Cardiac fibroblast (primary cell): ENCODE data around the gene RBCK1.

Source experiments
- DNase-seq, 2 donors: peaks; one replicate each; pipeline versions ENCODE4 v3.0.0 to v3.0.0-alpha.2; 2010; ENCODE audit warnings: low read depth in 2 of 2
- H3K4me3 ChIP-seq, 2 donors: replicated peaks in 1 of 2; 1 replicate in 1 of 2; 2 replicates in 1 of 2; pipeline ENCODE4 v1.5.1; 2011; ENCODE audit warnings: low read depth in 2 of 2, low read length in 2 of 2, mild to moderate bottlenecking in 2 of 2, moderate library complexity in 1 of 2
- TF ChIP-seq, protein P1 (sequence below): IDR thresholded peaks from one replicate; pipeline ENCODE4 v1.5.1; 2011; ENCODE audit warnings: low read depth, mild to moderate bottlenecking, low read length, inconsistent platforms

RBCK1 gene

GRCh38 chr20:416950-417800 lies 9.1 kb downstream of the RBCK1 start:
- no peak overlapping the region for H3K4me3 ChIP-seq
- DNase-seq, result no peak
- TF ChIP-seq, protein P1, sequence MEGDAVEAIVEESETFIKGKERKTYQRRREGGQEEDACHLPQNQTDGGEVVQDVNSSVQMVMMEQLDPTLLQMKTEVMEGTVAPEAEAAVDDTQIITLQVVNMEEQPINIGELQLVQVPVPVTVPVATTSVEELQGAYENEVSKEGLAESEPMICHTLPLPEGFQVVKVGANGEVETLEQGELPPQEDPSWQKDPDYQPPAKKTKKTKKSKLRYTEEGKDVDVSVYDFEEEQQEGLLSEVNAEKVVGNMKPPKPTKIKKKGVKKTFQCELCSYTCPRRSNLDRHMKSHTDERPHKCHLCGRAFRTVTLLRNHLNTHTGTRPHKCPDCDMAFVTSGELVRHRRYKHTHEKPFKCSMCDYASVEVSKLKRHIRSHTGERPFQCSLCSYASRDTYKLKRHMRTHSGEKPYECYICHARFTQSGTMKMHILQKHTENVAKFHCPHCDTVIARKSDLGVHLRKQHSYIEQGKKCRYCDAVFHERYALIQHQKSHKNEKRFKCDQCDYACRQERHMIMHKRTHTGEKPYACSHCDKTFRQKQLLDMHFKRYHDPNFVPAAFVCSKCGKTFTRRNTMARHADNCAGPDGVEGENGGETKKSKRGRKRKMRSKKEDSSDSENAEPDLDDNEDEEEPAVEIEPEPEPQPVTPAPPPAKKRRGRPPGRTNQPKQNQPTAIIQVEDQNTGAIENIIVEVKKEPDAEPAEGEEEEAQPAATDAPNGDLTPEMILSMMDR, result no peak

DNA sequence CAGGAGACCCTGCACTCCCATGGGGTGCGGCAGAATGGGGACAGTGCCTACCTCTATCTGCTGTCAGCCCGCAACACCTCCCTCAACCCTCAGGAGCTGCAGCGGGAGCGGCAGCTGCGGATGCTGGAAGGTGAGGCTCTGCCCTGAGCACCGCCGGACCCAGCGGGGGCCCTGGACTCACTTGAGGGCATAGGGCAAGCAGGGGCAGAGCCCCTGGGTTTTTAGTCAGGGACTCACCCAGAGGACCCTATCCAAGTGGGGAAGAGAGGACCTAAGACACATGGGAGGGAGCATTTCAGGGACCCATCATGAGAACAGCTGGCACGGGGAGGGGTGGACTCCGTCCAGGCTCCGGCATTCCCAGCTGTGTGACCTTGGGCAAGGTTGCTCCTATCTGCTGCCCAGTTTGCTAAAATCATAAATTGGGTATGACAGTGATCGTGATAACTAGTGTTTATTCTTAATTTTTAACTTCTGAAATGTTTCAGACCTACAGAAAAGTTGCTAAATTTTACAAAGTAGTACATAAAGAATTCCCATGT lies 9.8 kb downstream of the RBCK1 start:
- TF ChIP-seq, protein P1, result no peak

GRCh38 chr20:418858-419365 lies 10.8 kb downstream of the RBCK1 start:
- TF ChIP-seq, protein P1, result no peak
- no peak for DNase-seq

More for the DNA sequence above, 9.8 kb downstream of the RBCK1 start:
- DNase-seq, result no peak
- H3K4me3 ChIP-seq, result no peak overlapping the region

DNA sequence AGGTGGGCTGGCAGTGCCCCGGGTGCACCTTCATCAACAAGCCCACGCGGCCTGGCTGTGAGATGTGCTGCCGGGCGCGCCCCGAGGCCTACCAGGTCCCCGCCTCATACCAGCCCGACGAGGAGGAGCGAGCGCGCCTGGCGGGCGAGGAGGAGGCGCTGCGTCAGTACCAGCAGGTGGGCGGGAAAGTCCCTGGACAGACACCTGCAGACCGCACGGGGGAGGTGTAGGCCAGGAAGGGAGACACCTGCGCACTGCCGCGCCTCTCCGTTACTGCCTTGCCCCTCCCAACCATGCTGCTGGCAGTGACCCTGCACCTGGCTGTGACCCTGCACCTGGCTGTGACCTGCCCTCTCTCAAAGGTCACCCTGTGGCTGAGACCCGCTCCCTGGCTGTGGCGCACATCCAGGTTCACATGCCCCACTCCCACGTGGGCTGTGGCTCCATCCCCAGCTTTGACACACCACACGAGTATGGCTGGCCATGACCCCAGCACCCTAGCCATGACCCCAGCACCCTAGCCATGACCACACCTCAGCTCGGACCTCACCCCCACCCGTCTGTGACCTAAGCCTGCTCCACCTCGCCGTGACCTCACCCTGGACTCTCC lies 11.6 kb downstream of the RBCK1 start:
- TF ChIP-seq, protein P1, result no peak
- no peak overlapping the region for H3K4me3 ChIP-seq
- no peak for DNase-seq

More at GRCh38 chr20:418858-419365, 10.8 kb downstream of the RBCK1 start:
- no peak overlapping the region for H3K4me3 ChIP-seq

DNA sequence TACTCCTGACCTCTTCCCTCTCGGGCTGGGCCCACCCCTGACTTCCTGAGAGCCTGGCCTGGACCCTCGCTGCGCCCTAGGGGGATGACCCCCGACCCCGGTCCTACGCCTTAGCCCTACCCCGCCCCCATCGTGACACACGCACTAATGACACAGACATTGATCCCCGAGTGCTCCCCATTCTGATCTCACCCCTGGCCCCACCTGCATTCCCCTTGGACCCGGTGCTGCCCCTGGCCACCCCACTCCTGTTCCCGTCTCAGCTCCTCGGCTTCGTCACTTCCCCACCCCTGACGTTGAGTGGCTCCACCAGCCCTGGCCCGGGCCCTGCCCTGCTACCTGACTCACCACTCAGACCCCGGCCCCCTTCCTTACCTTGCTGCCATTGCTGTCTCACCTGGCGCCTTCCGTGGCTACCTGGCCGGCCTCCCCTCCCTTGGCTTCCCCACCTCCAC lies 12.1 kb downstream of the RBCK1 start:
- no peak overlapping the region for H3K4me3 ChIP-seq
- DNase-seq, result no peak
- TF ChIP-seq, protein P1, result no peak

GRCh38 chr20:420721-421574 lies 12.8 kb downstream of the RBCK1 start:
- DNase-seq, result no peak
- no peak overlapping the region for H3K4me3 ChIP-seq
- TF ChIP-seq, protein P1, result no peak
